ENCODE measurements around the gene TNPO2. TPM values are rescaled to one million over a fixed set of nuclear protein-coding genes. Genes with fewer than 3 reads are reported as not detected.

The TNPO2 gene
- total and polyA plus RNA-seq, 2 of the 13 experiments (the other 11 are each of a cell fraction or from before 2014, with no cell fraction given), result 31.7 to 61.0 TPM

DNA sequence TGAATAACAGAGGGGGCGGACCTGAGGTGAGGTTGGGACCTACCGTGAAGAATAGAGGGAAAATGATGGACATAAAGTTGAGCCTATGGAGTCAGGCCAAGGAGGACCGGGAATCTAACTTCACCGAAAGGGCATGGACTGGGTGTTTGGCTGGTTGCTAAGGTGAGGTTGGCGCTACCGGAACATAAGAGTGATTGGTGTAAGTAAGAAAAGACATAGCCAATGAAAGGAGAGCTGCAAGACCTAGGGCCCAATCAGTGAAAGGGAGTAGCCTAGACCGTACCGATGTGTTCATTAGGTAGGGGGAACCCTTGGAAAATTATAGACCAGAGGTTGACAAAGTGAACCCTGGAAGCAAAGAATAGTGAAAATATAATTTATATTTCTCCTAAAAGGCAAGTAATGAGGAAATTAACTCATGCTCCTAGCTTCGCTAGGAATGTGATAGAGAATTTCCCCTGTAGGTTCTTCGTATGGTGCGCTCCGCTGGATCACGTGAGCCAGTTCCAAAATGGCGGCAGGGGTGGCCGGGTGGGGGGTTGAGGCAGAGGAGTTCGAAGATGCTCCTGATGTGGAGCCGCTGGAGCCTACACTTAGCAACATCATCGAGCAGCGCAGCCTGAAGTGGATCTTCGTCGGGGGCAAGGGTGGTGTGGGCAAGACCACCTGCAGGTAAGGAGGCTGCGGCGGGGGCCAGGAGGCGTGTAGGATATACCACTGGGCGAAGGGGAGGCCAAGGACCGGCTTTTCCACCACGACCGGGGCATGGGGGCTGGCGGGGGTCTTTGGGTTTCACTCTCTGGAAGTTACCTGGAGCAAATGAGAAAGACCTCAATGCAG is 13.5 kb upstream of the TNPO2 start, which contains the start of gene GET3 (continued):
- TF ChIP-seq, protein P1, sequence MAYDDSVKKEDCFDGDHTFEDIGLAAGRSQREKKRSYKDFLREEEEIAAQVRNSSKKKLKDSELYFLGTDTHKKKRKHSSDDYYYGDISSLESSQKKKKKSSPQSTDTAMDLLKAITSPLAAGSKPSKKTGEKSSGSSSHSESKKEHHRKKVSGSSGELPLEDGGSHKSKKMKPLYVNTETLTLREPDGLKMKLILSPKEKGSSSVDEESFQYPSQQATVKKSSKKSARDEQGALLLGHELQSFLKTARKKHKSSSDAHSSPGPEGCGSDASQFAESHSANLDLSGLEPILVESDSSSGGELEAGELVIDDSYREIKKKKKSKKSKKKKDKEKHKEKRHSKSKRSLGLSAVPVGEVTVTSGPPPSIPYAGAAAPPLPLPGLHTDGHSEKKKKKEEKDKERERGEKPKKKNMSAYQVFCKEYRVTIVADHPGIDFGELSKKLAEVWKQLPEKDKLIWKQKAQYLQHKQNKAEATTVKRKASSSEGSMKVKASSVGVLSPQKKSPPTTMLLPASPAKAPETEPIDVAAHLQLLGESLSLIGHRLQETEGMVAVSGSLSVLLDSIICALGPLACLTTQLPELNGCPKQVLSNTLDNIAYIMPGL (CRISPR knock-in tag; IDR thresholded peaks at IDR 0.05; ENCODE audit: borderline replicate concordance in 1 of 2, low read depth in 1 of 2), result peak in 1 of 2 experiments; percentile 61; a peak in 1 of 4 replicates
- TF ChIP-seq MAF1 (CRISPR knock-in tag; IDR thresholded peaks at IDR 0.05; ENCODE audit: borderline replicate concordance) (no peak), ZNF496 (CRISPR knock-in tag; IDR thresholded peaks at IDR 0.05; ENCODE audit: insufficient replicate concordance) (no peak), RFX3 (CRISPR knock-in tag; IDR thresholded peaks at IDR 0.05) (peak; percentile 84), NFIC (IDR thresholded peaks at IDR 0.05; ENCODE audit: low read length) (peak; percentile 75), ZNF44 (CRISPR knock-in tag; IDR thresholded peaks at IDR 0.05) (no peak), PHF21A (CRISPR knock-in tag; IDR thresholded peaks at IDR 0.05) (peak; percentile 49; the same call in 1 of the 2 replicates), IKZF1 (IDR thresholded peaks at IDR 0.05) (no peak), KMT2A (CRISPR knock-in tag; IDR thresholded peaks at IDR 0.05) (0 out of 2 replicates have a peak, but pooled peaks have one; percentile 23), SNAPC2 (CRISPR knock-in tag; IDR thresholded peaks at IDR 0.05) (no peak), JUN (CRISPR knock-in tag; IDR thresholded peaks at IDR 0.05) (no peak), PRPF4 (IDR thresholded peaks at IDR 0.05; ENCODE audit: low read depth, low read length, poor library complexity, severe bottlenecking) (no peak), ZEB1 (IDR thresholded peaks at IDR 0.05; ENCODE audit: insufficient replicate concordance, low read depth) (no peak), RARA (CRISPR knock-in tag; IDR thresholded peaks at IDR 0.05) (no peak), ZNF670 (CRISPR knock-in tag; IDR thresholded peaks at IDR 0.05; ENCODE audit: borderline replicate concordance) (peak; percentile 56; the same call in 1 of the 2 replicates), ATF7-NPFF (CRISPR knock-in tag; IDR thresholded peaks at IDR 0.05; ENCODE audit: low read depth) (no peak; the same call in 1 of the 2 replicates), HNF4A (CRISPR knock-in tag; IDR thresholded peaks at IDR 0.05) (no peak), ZSCAN29 (CRISPR knock-in tag; conservative IDR thresholded peaks at IDR 0.05) (no peak), POLR2A (IDR thresholded peaks at IDR 0.05; ENCODE audit: insufficient read depth in 1 of 2, low read depth in 2 of 2, low read length in 2 of 2) (peak; percentile 77 to 92), STAT5B (CRISPR knock-in tag; IDR thresholded peaks at IDR 0.05) (no peak)
- TF ChIP-seq, protein P2, sequence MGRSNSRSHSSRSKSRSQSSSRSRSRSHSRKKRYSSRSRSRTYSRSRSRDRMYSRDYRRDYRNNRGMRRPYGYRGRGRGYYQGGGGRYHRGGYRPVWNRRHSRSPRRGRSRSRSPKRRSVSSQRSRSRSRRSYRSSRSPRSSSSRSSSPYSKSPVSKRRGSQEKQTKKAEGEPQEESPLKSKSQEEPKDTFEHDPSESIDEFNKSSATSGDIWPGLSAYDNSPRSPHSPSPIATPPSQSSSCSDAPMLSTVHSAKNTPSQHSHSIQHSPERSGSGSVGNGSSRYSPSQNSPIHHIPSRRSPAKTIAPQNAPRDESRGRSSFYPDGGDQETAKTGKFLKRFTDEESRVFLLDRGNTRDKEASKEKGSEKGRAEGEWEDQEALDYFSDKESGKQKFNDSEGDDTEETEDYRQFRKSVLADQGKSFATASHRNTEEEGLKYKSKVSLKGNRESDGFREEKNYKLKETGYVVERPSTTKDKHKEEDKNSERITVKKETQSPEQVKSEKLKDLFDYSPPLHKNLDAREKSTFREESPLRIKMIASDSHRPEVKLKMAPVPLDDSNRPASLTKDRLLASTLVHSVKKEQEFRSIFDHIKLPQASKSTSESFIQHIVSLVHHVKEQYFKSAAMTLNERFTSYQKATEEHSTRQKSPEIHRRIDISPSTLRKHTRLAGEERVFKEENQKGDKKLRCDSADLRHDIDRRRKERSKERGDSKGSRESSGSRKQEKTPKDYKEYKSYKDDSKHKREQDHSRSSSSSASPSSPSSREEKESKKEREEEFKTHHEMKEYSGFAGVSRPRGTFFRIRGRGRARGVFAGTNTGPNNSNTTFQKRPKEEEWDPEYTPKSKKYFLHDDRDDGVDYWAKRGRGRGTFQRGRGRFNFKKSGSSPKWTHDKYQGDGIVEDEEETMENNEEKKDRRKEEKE (IDR thresholded peaks at IDR 0.05), result no peak
- TF ChIP-seq, protein P3, sequence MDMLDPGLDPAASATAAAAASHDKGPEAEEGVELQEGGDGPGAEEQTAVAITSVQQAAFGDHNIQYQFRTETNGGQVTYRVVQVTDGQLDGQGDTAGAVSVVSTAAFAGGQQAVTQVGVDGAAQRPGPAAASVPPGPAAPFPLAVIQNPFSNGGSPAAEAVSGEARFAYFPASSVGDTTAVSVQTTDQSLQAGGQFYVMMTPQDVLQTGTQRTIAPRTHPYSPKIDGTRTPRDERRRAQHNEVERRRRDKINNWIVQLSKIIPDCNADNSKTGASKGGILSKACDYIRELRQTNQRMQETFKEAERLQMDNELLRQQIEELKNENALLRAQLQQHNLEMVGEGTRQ (IDR thresholded peaks at IDR 0.05; ENCODE audit: low read depth, low read length), result peak; percentile 88
- TF ChIP-seq, protein P3 (CRISPR knock-in tag; IDR thresholded peaks at IDR 0.05; ENCODE audit: borderline replicate concordance), result peak; percentile 99; the same call in 1 of the 2 replicates
- TF ChIP-seq, protein P4, sequence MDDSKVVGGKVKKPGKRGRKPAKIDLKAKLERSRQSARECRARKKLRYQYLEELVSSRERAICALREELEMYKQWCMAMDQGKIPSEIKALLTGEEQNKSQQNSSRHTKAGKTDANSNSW (CRISPR knock-in tag; IDR thresholded peaks at IDR 0.05; ENCODE audit: borderline replicate concordance), result no peak
